K562 (cell line): ENCODE results near the gene CALM3. TPM values are rescaled to one million over a fixed set of nuclear protein-coding genes. Genes with fewer than 3 reads are reported as not detected.

Source experiments
- ATAC-seq: fragments of 200-7000 bp; cut with Tn5 transposase; 3 replicates; pipeline ENCODE4 v1.9.1; 2020; ENCODE audit warnings: moderate library complexity
- BruUV-seq: library from RNA; stranded (reverse); fragments of 400-500 nt; replicated peaks from 2 replicates; lab custom pipeline; 2021; lab: Mats Ljungman, UMichigan
- CTCF ChIA-PET: fragments of 300-600 bp; formaldehyde crosslinking; extraction: SDS; loops from one replicate; lab custom pipeline; 2021; ENCODE audit warnings: low intra/inter-chr PET ratio; lab: Yijun Ruan, JAX
- POLR2A ChIA-PET: fragments of 300-600, 350-650 bp; sonication (Branson Sonifier 250); formaldehyde crosslinking; extraction: SDS; loops from one replicate; lab custom pipeline; 2021; ENCODE audit warnings: antibody characterized with exemption, inconsistent platforms; lab: Yijun Ruan, JAX
- DNase-seq, 4 experiments: peaks; one replicate each; pipeline versions ENCODE4 v3.0.0 to v3.0.0-alpha.2; 2011 to 2018; ENCODE audit warnings: low spot score in 3 of 4, mixed read lengths in 3 of 4; ENCODE audit errors: extremely low read depth in 1 of 4
- FAIRE-seq: peaks from 2 replicates; lab custom pipeline; 2011; peaks lifted over from hg19 to GRCh38; lab: Jason Lieb, UNC
- H2AFZ ChIP-seq: 2 replicates; pipeline ENCODE4 v1.6.0; 2011; ENCODE audit warnings: low read depth, low read length, control low read depth, inconsistent platforms
- H3K27ac ChIP-seq: fragments of 200-600 bp; 3 replicates; pipeline ENCODE4 v1.8.0; 2011; ENCODE audit warnings: low read depth, mild to moderate bottlenecking, control low read depth, inconsistent platforms, low read length, moderate library complexity, mixed read lengths; ENCODE audit errors: extremely low read depth
- H3K27me3 ChIP-seq, 2 experiments: fragments of 300-600 bp in 1 of 2; 2 replicates in 1 of 2; 3 replicates in 1 of 2; pipeline versions ENCODE4 v1.6.0 to v1.8.0; 2011; ENCODE audit warnings: inconsistent platforms in 2 of 2, low read length in 2 of 2, mild to moderate bottlenecking in 1 of 2, mixed read lengths in 1 of 2, moderate library complexity in 1 of 2; ENCODE audit not compliant: control insufficient read depth in 2 of 2, insufficient read depth in 2 of 2
- H3K36me3 ChIP-seq: fragments of 300-600 bp; 3 replicates; pipeline ENCODE4 v1.8.0; 2011; ENCODE audit warnings: mild to moderate bottlenecking, low read length, inconsistent platforms; ENCODE audit not compliant: control insufficient read depth, insufficient read depth
- H3K4me1 ChIP-seq, 2 experiments: fragments of 200-600 bp in 1 of 2; replicated peaks in 1 of 2; 2 replicates in 1 of 2; 3 replicates in 1 of 2; pipeline versions ENCODE4 v1.5.1 to v1.8.0; 2011; ENCODE audit warnings: inconsistent platforms in 2 of 2, low read length in 2 of 2, mild to moderate bottlenecking in 1 of 2, mixed read lengths in 1 of 2, moderate library complexity in 1 of 2; ENCODE audit not compliant: control insufficient read depth in 2 of 2, insufficient read depth in 2 of 2
- H3K4me2 ChIP-seq: 2 replicates; pipeline ENCODE4 v1.6.1; 2011; ENCODE audit warnings: low read length, control low read depth, inconsistent platforms, mixed read lengths; ENCODE audit not compliant: insufficient read depth
- H3K4me3 ChIP-seq: fragments of 200-600 bp; sonication (generic), shearing (Covaris generic); 2 replicates; pipeline ENCODE4 v1.5.1; 2016; ENCODE audit warnings: control low read depth, inconsistent platforms
- H3K79me2 ChIP-seq: fragments of 200-600 bp; 3 replicates; pipeline ENCODE4 v1.8.0; 2011; ENCODE audit warnings: low read length, inconsistent platforms; ENCODE audit not compliant: control insufficient read depth, insufficient read depth
- H3K9ac ChIP-seq, 2 experiments: 2 replicates each; pipeline versions ENCODE4 v1.6.0 to v1.6.1; 2011; ENCODE audit warnings: low read depth in 2 of 2, low read length in 2 of 2, control low read depth in 1 of 2, inconsistent platforms in 1 of 2, mild to moderate bottlenecking in 1 of 2, mixed read lengths in 1 of 2; ENCODE audit not compliant: insufficient read depth in 1 of 2
- H3K9me1 ChIP-seq: one replicate; pipeline ENCODE4 v1.6.0; 2011; ENCODE audit warnings: inconsistent platforms, mild to moderate bottlenecking, low read length, moderate library complexity; ENCODE audit not compliant: control insufficient read depth, insufficient read depth
- H3K9me3 ChIP-seq: replicated peaks from 2 replicates; pipeline ENCODE4 v1.5.1; 2011; ENCODE audit warnings: low read depth, low read length, inconsistent platforms; ENCODE audit not compliant: control insufficient read depth, insufficient read depth
- H4K20me1 ChIP-seq: replicated peaks from 2 replicates; pipeline ENCODE4 v1.6.1; 2011; ENCODE audit warnings: low read length, inconsistent platforms, mixed read lengths; ENCODE audit not compliant: control insufficient read depth, insufficient read depth
- ADNP ChIP-seq: fragments of 200-800 bp; sonication (Bioruptor generic); IDR thresholded peaks from 2 replicates; pipeline ENCODE4 v1.6.1; 2016; ENCODE audit warnings: missing genetic modification characterization, missing compliant biosample characterization
- ASH1L ChIP-seq: fragments of 450-650 bp; IDR thresholded peaks from 2 replicates; pipeline ENCODE4 v1.6.1; 2018; ENCODE audit warnings: borderline replicate concordance, mild to moderate bottlenecking, low read depth; ENCODE audit not compliant: partially characterized antibody
- CEBPB ChIP-seq: fragments of 450-650 bp; IDR thresholded peaks from 2 replicates; pipeline ENCODE4 v1.6.1; 2016; ENCODE audit warnings: missing genetic modification characterization, missing compliant biosample characterization
- EGR1 ChIP-seq: fragments of 450-650 bp; conservative IDR thresholded peaks from 2 replicates; pipeline ENCODE4 v1.6.1; 2017; ENCODE audit warnings: mild to moderate bottlenecking
- HDAC1 ChIP-seq, 2 experiments: fragments of 450-650 bp; IDR thresholded peaks; 2 replicates each; pipeline ENCODE4 v1.6.1; 2016 to 2017; ENCODE audit warnings: inconsistent platforms in 1 of 2, mild to moderate bottlenecking in 1 of 2, moderate library complexity in 1 of 2
- HIVEP1 ChIP-seq: fragments of 250-450 bp; sonication (Bioruptor Pico); IDR thresholded peaks from 2 replicates; pipeline ENCODE4 v1.4.0; 2020; ENCODE audit warnings: mild to moderate bottlenecking
- KLF13 ChIP-seq: fragments of 450-650 bp; IDR thresholded peaks from 2 replicates; pipeline ENCODE4 v1.6.1; 2016; ENCODE audit warnings: missing genetic modification characterization, low read depth, mild to moderate bottlenecking, missing compliant biosample characterization, moderate library complexity, borderline replicate concordance
- MAZ ChIP-seq, 2 experiments: fragments of 450-650 bp in 1 of 2; sonication (generic) in 1 of 2; formaldehyde crosslinking; IDR thresholded peaks in 1 of 2; conservative IDR thresholded peaks in 1 of 2; 2 replicates each; pipeline versions ENCODE4 v1.4.0 to v1.5.0; 2020; ENCODE audit warnings: mild to moderate bottlenecking in 1 of 2, missing genetic modification reagents in 1 of 2
- MEF2D ChIP-seq: conservative IDR thresholded peaks from 2 replicates; pipeline ENCODE4 v1.6.1; 2016; ENCODE audit warnings: low read depth, missing genetic modification characterization, missing compliant biosample characterization
- MXI1 ChIP-seq: IDR thresholded peaks from 2 replicates; pipeline ENCODE4 v1.6.1; 2011; ENCODE audit warnings: low read depth, mild to moderate bottlenecking, improper control_type of control experiment, low read length
- NFE2 ChIP-seq: IDR thresholded peaks from 2 replicates; pipeline ENCODE4 v1.6.1; 2014; ENCODE audit warnings: antibody characterized with exemption, low read depth
- PCBP1 ChIP-seq: fragments of 200-400 bp; formaldehyde crosslinking; IDR thresholded peaks from 2 replicates; pipeline ENCODE4 v1.6.1; 2018; ENCODE audit warnings: mild to moderate bottlenecking, low read depth, low read length; ENCODE audit not compliant: poor library complexity, severe bottlenecking
- POU5F1 ChIP-seq: fragments of 150-350 bp; IDR thresholded peaks from 2 replicates; pipeline ENCODE4 v1.6.1; 2014; ENCODE audit warnings: borderline replicate concordance, low read length, low read depth, mild to moderate bottlenecking; ENCODE audit not compliant: partially characterized antibody
- PRMT5 ChIP-seq: sonication (generic); formaldehyde crosslinking; IDR thresholded peaks from 2 replicates; pipeline ENCODE4 v1.5.0; 2020; ENCODE audit warnings: missing genetic modification reagents
- SMAD3 ChIP-seq: fragments of 450-650 bp; formaldehyde crosslinking; conservative IDR thresholded peaks from 2 replicates; pipeline ENCODE4 v1.4.0; 2020; ENCODE audit warnings: mild to moderate bottlenecking
- ZBTB7A ChIP-seq: IDR thresholded peaks from 2 replicates; pipeline ENCODE4 v1.6.1; 2011; ENCODE audit warnings: low read depth, mild to moderate bottlenecking, low read length, moderate library complexity, borderline replicate concordance; ENCODE audit not compliant: control insufficient read depth
- ZNF354B ChIP-seq: fragments of 250-450 bp; sonication (Bioruptor Pico); IDR thresholded peaks from 2 replicates; pipeline ENCODE4 v1.4.0; 2020
- WGBS: fragments of 100-300 bp; shearing (Covaris generic); methylation state at CpG from one replicate; pipeline ENCODE4 v1.1.6; 2016; ENCODE audit warnings: low coverage, mixed read lengths; ENCODE audit not compliant: insufficient coverage; ENCODE audit errors: missing lambda C conversion rate; 5-methylcytosine and 5-hydroxymethylcytosine counted together
- in situ Hi-C: fragments of 300-500 bp; cut with MboI; formaldehyde crosslinking; loops from 4 replicates; pipeline ENCODE4 v1.15.0; 2018; ENCODE audit warnings: inconsistent platforms, mixed read lengths
- intact Hi-C: fragments of 100-400 bp; cut with micrococcal nuclease; formaldehyde crosslinking; loops from 2 replicates; pipeline ENCODE4 v1.14.2; 2022
- polyA plus RNA-seq, 8 experiments: library from polyadenylated mRNA; depleted of rRNA in 4 of 8; stranded (reverse) in 5 of 8; unstranded in 3 of 8; fragments of >200 nt; fragmentation: Nextera tagmentation in 2 of 8; fragmentation: Illumina TruSeq in 1 of 8; extraction: Ambion mirVana in 2 of 8; extraction: Trizol in 1 of 8; gene quantifications; 2 replicates each; pipeline versions ENCODE4 v1.2.1 to v1.2.3, GENCODE V29; 2011 to 2014; ENCODE audit warnings: inconsistent platforms in 1 of 8, missing spikeins in 1 of 8
- total RNA-seq, 7 experiments: library from RNA; depleted of rRNA in 6 of 7; stranded (reverse); fragments of >200 nt in 6 of 7; fragmentation: Illumina TruSeq in 2 of 7; extraction: Trizol in 2 of 7; gene quantifications; 2 replicates each; pipeline versions ENCODE4 v1.2.1 to v1.2.3, GENCODE V29; 2011 to 2021; ENCODE audit warnings: low replicate concordance in 1 of 7
- TF ChIP-seq, protein P1 (sequence below): sonication (generic); formaldehyde crosslinking; IDR thresholded peaks from 2 replicates; pipeline ENCODE4 v1.8.0; 2022; ENCODE audit warnings: missing genetic modification reagents, mild to moderate bottlenecking, borderline replicate concordance
- TF ChIP-seq, protein P2 (sequence below): fragments of 450-650 bp; IDR thresholded peaks from 2 replicates; pipeline ENCODE4 v1.6.1; 2016; ENCODE audit warnings: missing biosample characterization, missing genetic modification characterization

CALM3 gene
- total and polyA plus RNA-seq, 9 of the 15 experiments (the other 6 are each of a cell fraction or from before 2014, with no cell fraction given) = 34.6 to 350 (median 156) TPM

DNA sequence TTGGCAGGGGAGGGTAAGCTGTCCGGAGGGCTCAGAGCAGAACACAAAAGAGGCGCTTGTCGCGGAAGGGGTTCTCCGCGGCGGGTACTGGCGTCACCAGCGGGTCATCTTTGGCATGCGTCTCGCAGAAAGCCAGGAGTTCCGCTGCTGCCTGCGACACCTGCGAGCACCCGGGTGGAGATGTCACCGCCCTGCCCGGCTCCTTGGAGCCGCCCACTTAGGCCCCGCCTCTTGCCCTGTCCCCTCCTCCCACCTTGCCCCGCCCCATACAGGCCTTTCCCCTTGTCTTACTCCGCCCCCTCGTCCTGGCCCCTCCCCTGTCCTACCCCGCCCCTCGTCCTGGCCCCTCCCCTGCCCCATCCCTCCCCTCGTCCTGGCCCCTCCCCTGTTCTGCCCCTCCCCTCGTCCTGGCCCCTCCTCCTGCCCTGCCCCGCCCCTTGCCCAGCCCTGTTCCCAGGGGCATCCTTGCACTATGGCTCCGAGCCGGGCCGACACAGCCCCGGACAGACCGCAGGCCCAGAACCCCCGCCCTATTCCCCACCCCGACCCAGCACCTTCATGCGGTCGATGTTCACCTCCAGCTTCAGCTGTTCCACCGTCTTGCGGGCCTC lies 33.0 kb downstream of the CALM3 start:
- peak overlapping the region; percentile 34 to 88 for H3K9ac ChIP-seq
- H3K4me2 ChIP-seq = peak overlapping the region; percentile 88
- under 1% methylated on average over 25 of the region's 38 CpGs for WGBS
- peak overlapping the region; percentile 58 for H2AFZ ChIP-seq
- DNase-seq (peak; percentile 94 to 98 (median 98)), ATAC-seq (peak; percentile 83), FAIRE-seq (peak; percentile 75)
- H3K27me3 ChIP-seq = no peaks in the 10 kb centered on the region
- no peak overlapping the region for H3K27ac ChIP-seq
- CTCF ChIA-PET = no interaction called here
- peaks cover 38 to 74% of the 10 kb centered on the region in 2 experiments for H3K4me1 ChIP-seq
- peak overlapping the region; percentile 32 for H3K4me3 ChIP-seq
- no TSS peak for BruUV-seq
- no peaks in the 10 kb centered on the region for H4K20me1 ChIP-seq
- POLR2A ChIA-PET = interaction anchor here (0.6 to 1.5 kb wide), 4 partner anchors 10 to 98 kb away, joined by 3 to 5 read pairs (median 3); partner anchors contain the start of gene PTGIR
- H3K79me2 ChIP-seq = no peaks in the 10 kb centered on the region
- intact Hi-C loops = loop anchor here (1.0 kb wide), 1 partner anchor 17 kb away; no protein-coding TSS in a partner anchor
- in situ Hi-C loops = no loop called here
- H3K36me3 ChIP-seq = no peaks in the 10 kb centered on the region
- H3K9me3 ChIP-seq = no peaks in the 10 kb centered on the region
- no peaks in the 10 kb centered on the region for H3K9me1 ChIP-seq
- TF ChIP-seq PRMT5 (CRISPR knock-in tag) = no peak
- no peak for TF ChIP-seq NFE2
- no peak for TF ChIP-seq CEBPB (tag)
- no peak for TF ChIP-seq ZNF354B (CRISPR knock-in tag)
- no peak for TF ChIP-seq ADNP
- TF ChIP-seq, protein P1, sequence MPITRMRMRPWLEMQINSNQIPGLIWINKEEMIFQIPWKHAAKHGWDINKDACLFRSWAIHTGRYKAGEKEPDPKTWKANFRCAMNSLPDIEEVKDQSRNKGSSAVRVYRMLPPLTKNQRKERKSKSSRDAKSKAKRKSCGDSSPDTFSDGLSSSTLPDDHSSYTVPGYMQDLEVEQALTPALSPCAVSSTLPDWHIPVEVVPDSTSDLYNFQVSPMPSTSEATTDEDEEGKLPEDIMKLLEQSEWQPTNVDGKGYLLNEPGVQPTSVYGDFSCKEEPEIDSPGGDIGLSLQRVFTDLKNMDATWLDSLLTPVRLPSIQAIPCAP (CRISPR knock-in tag) = no peak
- TF ChIP-seq HIVEP1 = no peak
- no peak for TF ChIP-seq PCBP1
- TF ChIP-seq, protein P2, sequence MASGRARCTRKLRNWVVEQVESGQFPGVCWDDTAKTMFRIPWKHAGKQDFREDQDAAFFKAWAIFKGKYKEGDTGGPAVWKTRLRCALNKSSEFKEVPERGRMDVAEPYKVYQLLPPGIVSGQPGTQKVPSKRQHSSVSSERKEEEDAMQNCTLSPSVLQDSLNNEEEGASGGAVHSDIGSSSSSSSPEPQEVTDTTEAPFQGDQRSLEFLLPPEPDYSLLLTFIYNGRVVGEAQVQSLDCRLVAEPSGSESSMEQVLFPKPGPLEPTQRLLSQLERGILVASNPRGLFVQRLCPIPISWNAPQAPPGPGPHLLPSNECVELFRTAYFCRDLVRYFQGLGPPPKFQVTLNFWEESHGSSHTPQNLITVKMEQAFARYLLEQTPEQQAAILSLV (tag) = no peak
- TF ChIP-seq HDAC1 (IDR thresholded peaks at IDR 0.05) = 0 out of 4 replicates have a peak, but pooled peaks of 1 of the 2 experiments have one; percentile 4
- TF ChIP-seq SMAD3 (CRISPR knock-in tag) = no peak
- TF ChIP-seq MEF2D (tag) = no peak
- TF ChIP-seq ZBTB7A = no peak
- 0 out of 2 replicates have a peak, but pooled peaks have one; percentile 14 for TF ChIP-seq EGR1
- TF ChIP-seq ASH1L = no peak
- peak in 1 of 2 experiments; percentile 73; a peak in 2 of 4 replicates for TF ChIP-seq MAZ (CRISPR knock-in tag; conservative IDR thresholded peaks at IDR 0.05 in 1 of 2, IDR thresholded peaks at IDR 0.05 in 1 of 2)
- no peak for TF ChIP-seq POU5F1
- TF ChIP-seq KLF13 (tag) = peak; percentile 73; the same call in 1 of the 2 replicates
- no peak for TF ChIP-seq MXI1
